A673 (cell line): ENCODE results near the gene ARNT2. TPM values are rescaled to one million over a fixed set of nuclear protein-coding genes. Genes with fewer than 3 reads are reported as not detected.

ENCODE experiments used
- BruUV-seq: library from RNA; stranded (reverse); fragments of 400-500 nt; replicated peaks from 2 replicates; lab custom pipeline; 2021; lab: Mats Ljungman, UMichigan
- CTCF ChIA-PET: fragments of 300-600 bp; sonication (Branson Sonifier 250); formaldehyde crosslinking; loops from one replicate; lab custom pipeline; 2022; ENCODE audit warnings: antibody characterized with exemption; lab: Charles Lee
- POLR2A ChIA-PET: fragments of 300-600 bp; sonication (Branson Sonifier 250); formaldehyde crosslinking; loops from one replicate; lab custom pipeline; 2022; ENCODE audit warnings: antibody characterized with exemption; ENCODE audit not compliant: low non-redundant PET; lab: Charles Lee
- DNase-seq: peaks from one replicate; pipeline ENCODE4 v3.0.0-alpha.2; 2015; ENCODE audit warnings: low spot score
- H3K27ac ChIP-seq: fragments of 200-600 bp; sonication (generic); 2 replicates; pipeline ENCODE4 v1.5.1; 2016; ENCODE audit warnings: mixed run types, low read depth, mild to moderate bottlenecking, mixed read lengths, antibody characterized with exemption, low read length; ENCODE audit not compliant: poor library complexity, severe bottlenecking
- H3K27me3 ChIP-seq: fragments of 200-600 bp; sonication (generic); replicated peaks from 2 replicates; pipeline ENCODE4 v1.6.1; 2017; ENCODE audit warnings: mixed run types, low read depth, mild to moderate bottlenecking, mixed read lengths, antibody characterized with exemption, low read length; ENCODE audit not compliant: insufficient read depth, poor library complexity
- H3K36me3 ChIP-seq: fragments of 200-600 bp; sonication (generic); 2 replicates; pipeline ENCODE4 v1.6.1; 2016; ENCODE audit warnings: mixed run types, mild to moderate bottlenecking, mixed read lengths, antibody characterized with exemption, low read length; ENCODE audit not compliant: insufficient read depth, poor library complexity, severe bottlenecking
- H3K4me1 ChIP-seq: fragments of 200-600 bp; sonication (generic); 2 replicates; pipeline ENCODE4 v1.6.1; 2017; ENCODE audit warnings: mixed run types, mild to moderate bottlenecking, mixed read lengths, antibody characterized with exemption, low read length; ENCODE audit not compliant: insufficient read depth, poor library complexity, severe bottlenecking
- H3K4me3 ChIP-seq: fragments of 200-600 bp; sonication (generic); 2 replicates; pipeline ENCODE4 v1.5.1; 2016; ENCODE audit warnings: low read depth, mixed run types, mild to moderate bottlenecking, mixed read lengths, low read length; ENCODE audit not compliant: poor library complexity, severe bottlenecking
- H3K9me3 ChIP-seq: fragments of 200-600 bp; sonication (generic); 2 replicates; pipeline ENCODE4 v1.6.1; 2016; ENCODE audit warnings: mixed run types, low read depth, mild to moderate bottlenecking, mixed read lengths, antibody characterized with exemption, low read length; ENCODE audit not compliant: poor library complexity, severe bottlenecking
- CTCF ChIP-seq: fragments of 300-800, 200-600 bp; sonication (generic); conservative IDR thresholded peaks from 2 replicates; pipeline ENCODE4 v1.5.1; 2017; ENCODE audit warnings: low read depth, mild to moderate bottlenecking, antibody characterized with exemption, low read length, moderate library complexity, mixed read lengths
- EZH2 ChIP-seq: fragments of 200-600 bp; sonication (generic); IDR thresholded peaks from 2 replicates; pipeline ENCODE4 v1.6.1; 2017; ENCODE audit warnings: borderline replicate concordance, low read depth, mild to moderate bottlenecking, mixed read lengths, antibody characterized with exemption, low read length; ENCODE audit not compliant: poor library complexity, severe bottlenecking
- intact Hi-C: fragments of 100-400 bp; cut with micrococcal nuclease; formaldehyde crosslinking; loops from one replicate; pipeline ENCODE4 v1.10.0; 2022; ENCODE audit not compliant: unreplicated experiment
- total RNA-seq: library from RNA; stranded (reverse); gene quantifications from 2 replicates; pipeline ENCODE4 v1.2.3, GENCODE V29; 2021

ARNT2 gene
- total RNA-seq, 1 experiment from 2014 or later = 2.1 TPM

DNA sequence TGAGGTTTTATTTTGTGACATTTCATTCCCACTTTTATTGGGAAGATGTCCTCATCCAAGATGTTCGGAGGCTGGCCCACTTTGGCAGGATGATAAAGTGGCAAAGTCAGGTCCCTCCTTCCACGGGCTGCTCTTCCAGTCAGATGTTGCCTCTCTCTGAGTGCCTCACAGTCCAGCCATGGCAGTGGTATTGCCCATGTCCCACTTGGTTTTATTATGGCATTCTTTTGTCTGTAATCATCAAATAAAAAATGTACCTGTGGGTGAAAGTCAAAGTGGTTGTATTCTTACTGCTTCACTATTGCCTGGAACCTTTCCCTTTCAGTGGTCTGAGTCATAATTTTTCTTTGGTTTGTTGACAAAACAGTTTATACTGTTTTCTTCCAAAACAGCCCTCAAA lies 20.2 kb downstream of the ARNT2 start:
- no peak for DNase-seq
- BruUV-seq = no TSS peak
- intact Hi-C loops = no loop called here

GRCh38 chr15:80426316-80426715 lies 22.1 kb downstream of the ARNT2 start:
- Histone ChIP-seq H3K9me3 (no peaks in the 10 kb centered on the region), H3K4me3 (no peak overlapping the region), H3K4me1 (no peaks in the 10 kb centered on the region), H3K36me3 (no peaks in the 10 kb centered on the region), H3K27me3 (no peaks in the 10 kb centered on the region), H3K27ac (no peak overlapping the region)
- BruUV-seq = no TSS peak
- intact Hi-C loops = no loop called here
- ChIA-PET CTCF (no interaction called here), POLR2A (no interaction called here)
- DNase-seq = no peak
- TF ChIP-seq EZH2 (no peak), CTCF (no peak)

More for the DNA sequence above, 20.2 kb downstream of the ARNT2 start:
- no peaks in the 10 kb centered on the region for H3K27me3 ChIP-seq
- ChIA-PET CTCF (no interaction called here), POLR2A (no interaction called here)
- H3K4me3 ChIP-seq = no peak overlapping the region
- no peaks in the 10 kb centered on the region for H3K9me3 ChIP-seq
- TF ChIP-seq EZH2 (no peak), CTCF (no peak)
- no peak overlapping the region for H3K27ac ChIP-seq
- no peaks in the 10 kb centered on the region for H3K36me3 ChIP-seq
- no peaks in the 10 kb centered on the region for H3K4me1 ChIP-seq

DNA sequence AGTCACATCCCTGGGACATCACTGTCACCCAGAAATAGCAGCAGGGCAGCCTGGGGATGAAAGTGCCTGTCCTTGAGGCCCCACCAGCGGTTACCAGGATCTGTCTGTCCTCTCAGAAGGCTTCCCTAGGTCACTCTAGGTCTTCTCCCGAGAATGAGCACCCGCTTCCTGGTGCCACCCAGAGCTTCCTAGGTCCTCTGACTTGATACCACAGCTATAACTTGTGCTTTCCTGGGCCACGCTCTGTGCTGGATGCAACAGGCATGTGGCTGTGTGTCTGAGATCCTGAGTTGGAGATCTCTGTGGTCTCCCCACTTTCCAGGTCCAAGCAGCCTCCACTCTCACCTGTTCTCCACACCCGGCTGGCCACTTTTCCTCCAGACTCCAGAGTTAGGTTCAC lies 25.8 kb downstream of the ARNT2 start:
- ChIA-PET POLR2A (interaction anchor here (0.6 kb wide), 1 partner anchor 27 kb away, joined by 4 read pairs; no protein-coding TSS in a partner anchor), CTCF (no interaction called here)
- DNase-seq = no peak
- BruUV-seq = no TSS peak
- TF ChIP-seq CTCF (no peak), EZH2 (no peak)
- intact Hi-C loops = no loop called here
- Histone ChIP-seq H3K9me3 (no peaks in the 10 kb centered on the region), H3K36me3 (no peaks in the 10 kb centered on the region), H3K27me3 (no peaks in the 10 kb centered on the region), H3K4me3 (no peak overlapping the region), H3K27ac (no peak overlapping the region), H3K4me1 (no peaks in the 10 kb centered on the region)
